ENCODE measurements around the gene CCDC192.
A peak's percentile ranks its signal among the peaks of the same experiment; 100 is the strongest.

Gene CCDC192

GRCh38 chr5:127871503-127872153 is 168.4 kb downstream of the CCDC192 start:
- H3K4me3 ChIP-seq (ENCODE audit: low read depth, low read length), result no peak overlapping the region
- no peak for DNase-seq (ENCODE audit: low read depth)
- no peak for TF ChIP-seq CTCF (IDR thresholded peaks at IDR 0.05; ENCODE audit: low read depth, low read length)
- TF ChIP-seq MYC (IDR thresholded peaks at IDR 0.05; ENCODE audit: low read depth, low read length), result no peak

- no peak for DNase-seq (ENCODE audit: low read depth)
- H3K4me3 ChIP-seq (ENCODE audit: low read depth, low read length), result no peak overlapping the region
- TF ChIP-seq MAX (IDR thresholded peaks at IDR 0.05; ENCODE audit: low read depth, low read length), result no peak
- no peak for TF ChIP-seq MYC (IDR thresholded peaks at IDR 0.05; ENCODE audit: low read depth, low read length)
- no peak for TF ChIP-seq POLR2A (IDR thresholded peaks at IDR 0.05; ENCODE audit: extremely low read depth, insufficient read length)
- no peak for TF ChIP-seq CTCF (IDR thresholded peaks at IDR 0.05; ENCODE audit: low read depth, low read length)
Observed at GRCh38 chr5:127872494-127872893, 169.3 kb downstream of the CCDC192 start.

- TF ChIP-seq MAX (IDR thresholded peaks at IDR 0.05; ENCODE audit: low read depth, low read length) (peak; percentile 81), MYC (IDR thresholded peaks at IDR 0.05; ENCODE audit: low read depth, low read length) (no peak), POLR2A (IDR thresholded peaks at IDR 0.05; ENCODE audit: extremely low read depth, insufficient read length) (no peak), CTCF (IDR thresholded peaks at IDR 0.05; ENCODE audit: low read depth, low read length) (peak; percentile 17)
- H3K4me3 ChIP-seq (ENCODE audit: low read depth, low read length), result no peak overlapping the region
- peak; percentile 67 for DNase-seq (ENCODE audit: low read depth)
Observed at GRCh38 chr5:127875235-127876021, 172.2 kb downstream of the CCDC192 start.

GRCh38 chr5:127876384-127876783 is 173.2 kb downstream of the CCDC192 start:
- DNase-seq (ENCODE audit: low read depth), result no peak
- TF ChIP-seq POLR2A (IDR thresholded peaks at IDR 0.05; ENCODE audit: extremely low read depth, insufficient read length) (no peak), MYC (IDR thresholded peaks at IDR 0.05; ENCODE audit: low read depth, low read length) (no peak), CTCF (IDR thresholded peaks at IDR 0.05; ENCODE audit: low read depth, low read length) (no peak), MAX (IDR thresholded peaks at IDR 0.05; ENCODE audit: low read depth, low read length) (no peak)
- no peak overlapping the region for H3K4me3 ChIP-seq (ENCODE audit: low read depth, low read length)

GRCh38 chr5:127878174-127878750 is 175.1 kb downstream of the CCDC192 start:
- DNase-seq (ENCODE audit: low read depth), result peak; percentile 38

More at GRCh38 chr5:127878174-127878750, 175.1 kb downstream of the CCDC192 start:
- TF ChIP-seq CTCF (IDR thresholded peaks at IDR 0.05; ENCODE audit: low read depth, low read length) (peak; percentile 45), MAX (IDR thresholded peaks at IDR 0.05; ENCODE audit: low read depth, low read length) (no peak)
- H3K4me3 ChIP-seq (ENCODE audit: low read depth, low read length), result no peak overlapping the region
